Measurements from ENCODE around the gene RTCA. TPM values are rescaled to one million over a fixed set of nuclear protein-coding genes. Genes with fewer than 3 reads are reported as not detected.

RTCA gene
- total RNA-seq, 1 experiment from 2014 or later = 60.4 TPM

DNA sequence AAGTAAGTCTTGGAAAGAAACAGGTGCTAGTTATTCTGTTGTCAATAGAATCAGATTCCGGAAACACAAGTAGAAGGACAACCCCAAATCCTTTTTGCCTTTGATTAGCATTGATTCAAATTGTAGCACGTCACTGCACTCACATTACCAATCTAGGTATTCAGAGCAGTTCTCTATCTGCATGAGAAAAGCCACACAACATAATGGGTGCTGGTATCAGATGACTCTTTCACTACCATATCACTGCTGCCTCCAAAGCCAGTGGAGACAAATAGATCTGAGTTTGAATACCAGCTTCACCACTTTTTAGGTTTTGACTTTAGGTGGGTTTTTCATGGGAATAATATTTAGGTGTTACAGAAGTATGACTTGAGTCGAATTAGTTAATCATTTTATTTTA is 38.9 kb downstream of the RTCA start:
- no peak overlapping the region for H3K27ac Mint-ChIP-seq (ENCODE audit: low read depth, unreplicated experiment)
- BruUV-seq (replicated peaks) = no TSS peak
- H3K27me3 Mint-ChIP-seq (ENCODE audit: insufficient read depth, unreplicated experiment) = no peaks in the 10 kb centered on the region
- ChIA-PET CTCF (interaction anchor here (0.6 to 3.1 kb wide), 2 partner anchors 154 to 497 kb away, joined by 4 to 11 read pairs; no protein-coding TSS in a partner anchor), POLR2A (no interaction called here)
- H3K9me3 Mint-ChIP-seq (ENCODE audit: unreplicated experiment) = no peaks in the 10 kb centered on the region
- H3K4me1 Mint-ChIP-seq (ENCODE audit: insufficient read depth, unreplicated experiment) = no peaks in the 10 kb centered on the region
- H3K36me3 Mint-ChIP-seq (ENCODE audit: insufficient read depth, unreplicated experiment) = no peaks in the 10 kb centered on the region
- intact Hi-C loops (cut with micrococcal nuclease) = loop anchor here (5.0 kb wide), 1 partner anchor 47 kb away; the partner anchor contains the start of gene CDC14A
- H3K4me3 Mint-ChIP-seq (ENCODE audit: unreplicated experiment) = no peak overlapping the region
- no peak for DNase-seq (ENCODE audit: unreplicated experiment)
- TF ChIP-seq, protein P1, sequence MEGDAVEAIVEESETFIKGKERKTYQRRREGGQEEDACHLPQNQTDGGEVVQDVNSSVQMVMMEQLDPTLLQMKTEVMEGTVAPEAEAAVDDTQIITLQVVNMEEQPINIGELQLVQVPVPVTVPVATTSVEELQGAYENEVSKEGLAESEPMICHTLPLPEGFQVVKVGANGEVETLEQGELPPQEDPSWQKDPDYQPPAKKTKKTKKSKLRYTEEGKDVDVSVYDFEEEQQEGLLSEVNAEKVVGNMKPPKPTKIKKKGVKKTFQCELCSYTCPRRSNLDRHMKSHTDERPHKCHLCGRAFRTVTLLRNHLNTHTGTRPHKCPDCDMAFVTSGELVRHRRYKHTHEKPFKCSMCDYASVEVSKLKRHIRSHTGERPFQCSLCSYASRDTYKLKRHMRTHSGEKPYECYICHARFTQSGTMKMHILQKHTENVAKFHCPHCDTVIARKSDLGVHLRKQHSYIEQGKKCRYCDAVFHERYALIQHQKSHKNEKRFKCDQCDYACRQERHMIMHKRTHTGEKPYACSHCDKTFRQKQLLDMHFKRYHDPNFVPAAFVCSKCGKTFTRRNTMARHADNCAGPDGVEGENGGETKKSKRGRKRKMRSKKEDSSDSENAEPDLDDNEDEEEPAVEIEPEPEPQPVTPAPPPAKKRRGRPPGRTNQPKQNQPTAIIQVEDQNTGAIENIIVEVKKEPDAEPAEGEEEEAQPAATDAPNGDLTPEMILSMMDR (IDR thresholded peaks at IDR 0.05; ENCODE audit: unreplicated experiment) = no peak

DNA sequence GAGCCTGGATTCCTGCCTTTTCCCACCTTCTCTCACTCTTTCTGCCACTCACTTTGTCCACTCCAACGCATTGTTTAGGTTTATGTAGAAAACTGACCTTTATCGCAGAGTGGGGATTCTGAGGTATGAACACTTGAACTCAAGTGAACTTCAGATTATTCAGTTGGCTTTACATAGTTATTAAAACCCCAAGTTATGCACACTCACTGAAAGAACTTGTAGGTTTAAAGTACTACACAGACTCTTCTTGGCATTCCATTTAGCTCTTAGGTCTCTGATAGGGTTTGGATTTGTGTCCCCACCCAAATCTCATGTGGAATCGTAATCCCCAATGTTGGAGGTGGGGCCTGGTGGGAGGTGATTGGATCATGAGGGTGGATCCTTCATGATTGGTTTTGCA is 39.9 kb downstream of the RTCA start:
- POLR2A ChIA-PET = no interaction called here
- no peaks in the 10 kb centered on the region for H3K9me3 Mint-ChIP-seq (ENCODE audit: unreplicated experiment)

DNA sequence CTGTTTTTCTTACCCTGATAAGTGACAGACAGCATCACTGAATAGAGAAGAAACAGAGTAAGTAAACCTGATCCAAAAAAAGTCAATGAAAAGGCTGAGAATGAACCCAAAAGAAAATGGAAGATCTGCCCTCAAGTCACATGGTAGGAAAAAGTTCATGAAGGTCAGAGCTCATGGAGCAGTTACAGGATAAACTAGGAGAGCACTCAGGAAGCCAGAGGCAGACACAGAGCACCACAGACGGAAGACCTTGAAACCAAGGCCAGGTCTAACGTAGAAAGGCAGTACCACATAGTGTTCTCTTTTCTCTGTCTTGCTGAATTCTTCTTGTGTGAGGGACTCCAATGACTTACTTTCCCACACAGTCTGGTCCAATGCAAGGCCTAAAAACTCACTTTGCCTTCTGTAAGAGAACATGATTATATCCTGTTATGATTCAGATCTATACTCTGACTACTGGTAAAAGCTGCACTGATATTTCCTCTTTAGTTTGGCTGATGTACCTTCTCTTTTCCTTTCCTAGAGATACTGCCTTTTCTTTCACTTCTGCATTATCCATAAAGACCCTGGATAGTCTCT is 40.8 kb downstream of the RTCA start:
- ChIA-PET CTCF (interaction anchor here (0.7 to 0.8 kb wide), 2 partner anchors 9 to 349 kb away, joined by 3 to 4 read pairs; no protein-coding TSS in a partner anchor), POLR2A (no interaction called here)
- Mint-ChIP-seq H3K36me3 (ENCODE audit: insufficient read depth, unreplicated experiment) (no peaks in the 10 kb centered on the region), H3K27ac (ENCODE audit: low read depth, unreplicated experiment) (no peak overlapping the region), H3K4me3 (ENCODE audit: unreplicated experiment) (no peak overlapping the region), H3K9me3 (ENCODE audit: unreplicated experiment) (no peaks in the 10 kb centered on the region), H3K27me3 (ENCODE audit: insufficient read depth, unreplicated experiment) (no peaks in the 10 kb centered on the region), H3K4me1 (ENCODE audit: insufficient read depth, unreplicated experiment) (no peaks in the 10 kb centered on the region)
- no TSS peak for BruUV-seq (replicated peaks)
- TF ChIP-seq, protein P1 (IDR thresholded peaks at IDR 0.05; ENCODE audit: unreplicated experiment) = no peak
- intact Hi-C loops (cut with micrococcal nuclease) = loop anchor here (5.0 kb wide), 1 partner anchor 45 kb away; the partner anchor contains the start of gene CDC14A
- no peak for DNase-seq (ENCODE audit: unreplicated experiment)

More for the DNA sequence above, 39.9 kb downstream of the RTCA start:
- intact Hi-C loops (cut with micrococcal nuclease) = loop anchor here (5.0 kb wide), 1 partner anchor 46 kb away; the partner anchor contains the start of gene CDC14A
- no peaks in the 10 kb centered on the region for H3K27me3 Mint-ChIP-seq (ENCODE audit: insufficient read depth, unreplicated experiment)
- no peak for DNase-seq (ENCODE audit: unreplicated experiment)
- no peaks in the 10 kb centered on the region for H3K4me1 Mint-ChIP-seq (ENCODE audit: insufficient read depth, unreplicated experiment)
- TF ChIP-seq, protein P1 (IDR thresholded peaks at IDR 0.05; ENCODE audit: unreplicated experiment) = no peak
- no peak overlapping the region for H3K4me3 Mint-ChIP-seq (ENCODE audit: unreplicated experiment)
- CTCF ChIA-PET = interaction anchor here (3.1 kb wide), 1 partner anchor 153 kb away, joined by 11 read pairs; no protein-coding TSS in a partner anchor
- BruUV-seq (replicated peaks) = no TSS peak
- H3K36me3 Mint-ChIP-seq (ENCODE audit: insufficient read depth, unreplicated experiment) = no peaks in the 10 kb centered on the region
- no peak overlapping the region for H3K27ac Mint-ChIP-seq (ENCODE audit: low read depth, unreplicated experiment)

DNA sequence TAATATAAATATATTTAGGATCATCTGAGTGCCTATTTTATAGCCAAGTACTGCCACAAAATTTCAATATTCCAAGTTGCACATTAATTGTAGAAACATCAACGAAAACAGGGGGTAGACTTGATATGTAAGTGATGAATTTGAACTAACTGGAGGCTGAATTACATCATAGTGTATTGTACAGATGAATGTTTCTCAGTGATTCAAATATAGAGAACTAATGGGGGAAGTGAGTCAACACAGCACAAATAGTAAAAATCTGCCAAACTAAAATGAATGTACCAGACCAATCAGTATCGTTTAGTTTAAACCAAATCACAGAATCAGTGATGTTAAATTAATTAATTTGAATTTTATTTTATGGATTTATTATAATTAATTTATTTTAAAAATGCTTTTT is 42.8 kb downstream of the RTCA start:
- BruUV-seq (replicated peaks) = no TSS peak
- intact Hi-C loops (cut with micrococcal nuclease) = loop anchor here (5.0 kb wide), 1 partner anchor 44 kb away; the partner anchor contains the start of gene CDC14A
- H3K27me3 Mint-ChIP-seq (ENCODE audit: insufficient read depth, unreplicated experiment) = no peaks in the 10 kb centered on the region
- TF ChIP-seq, protein P1 (IDR thresholded peaks at IDR 0.05; ENCODE audit: unreplicated experiment) = no peak
- peaks cover 5% of the 10 kb centered on the region for H3K4me1 Mint-ChIP-seq (ENCODE audit: insufficient read depth, unreplicated experiment)
- no peaks in the 10 kb centered on the region for H3K9me3 Mint-ChIP-seq (ENCODE audit: unreplicated experiment)
- H3K27ac Mint-ChIP-seq (ENCODE audit: low read depth, unreplicated experiment) = no peak overlapping the region
- no peaks in the 10 kb centered on the region for H3K36me3 Mint-ChIP-seq (ENCODE audit: insufficient read depth, unreplicated experiment)
- POLR2A ChIA-PET = no interaction called here
- CTCF ChIA-PET = no interaction called here
- peak; percentile 6 for DNase-seq (ENCODE audit: unreplicated experiment)
- no peak overlapping the region for H3K4me3 Mint-ChIP-seq (ENCODE audit: unreplicated experiment)

All from MCF 10A (cell line).